Activated CD4-positive, alpha-beta T cell treated with anti-CD3 and anti-CD28 coated beads, Interleukin-2, Interleukin-4, amounts not matched to agents 100 ng/mL and 50 ng/mL, durations not matched to agents 16 hours and 8 hours (primary cell): Measurements from ENCODE around the gene DAD1.
"Not testable (repeated sequence)": the region's sequence is repeated elsewhere in the genome, so short reads cannot be mapped to it uniquely, and the experiment has no call there.

Experiments
- DNase-seq: peaks from one replicate; pipeline ENCODE4 v3.0.0-alpha.2; 2020; ENCODE audit warnings: low spot score

The DAD1 gene

GRCh38 chr14:22567437-22567836 lies 21.6 kb downstream of the DAD1 start:
- DNase-seq, result no peak

- no peak for DNase-seq
Observed at GRCh38 chr14:22566845-22567244, 22.2 kb downstream of the DAD1 start.

- DNase-seq, result not testable (repeated sequence)
Observed at GRCh38 chr14:22566266-22566665, 22.8 kb downstream of the DAD1 start.

GRCh38 chr14:22565391-22565945 lies 23.6 kb downstream of the DAD1 start:
- no peak for DNase-seq

GRCh38 chr14:22564463-22564862 lies 24.6 kb downstream of the DAD1 start:
- no peak for DNase-seq

- DNase-seq, result no peak
Observed at GRCh38 chr14:22563987-22564386, 25.0 kb downstream of the DAD1 start.

GRCh38 chr14:22561661-22562579 lies 27.1 kb downstream of the DAD1 start:
- DNase-seq, result peak; percentile 82

GRCh38 chr14:22561366-22561660 lies 27.7 kb downstream of the DAD1 start:
- no peak for DNase-seq

- peak; percentile 39 for DNase-seq
Observed at GRCh38 chr14:22560662-22561365, 28.2 kb downstream of the DAD1 start.

GRCh38 chr14:22559041-22559440 lies 30.0 kb downstream of the DAD1 start:
- no peak for DNase-seq

- DNase-seq, result peak; percentile 82
Observed at GRCh38 chr14:22558221-22558913, 30.7 kb downstream of the DAD1 start.

- peak; percentile 15 for DNase-seq
Observed at GRCh38 chr14:22557846-22558220, 31.2 kb downstream of the DAD1 start.

- peak; percentile 94 for DNase-seq
Observed at GRCh38 chr14:22556990-22557623, 31.9 kb downstream of the DAD1 start.

GRCh38 chr14:22556021-22556989 lies 32.7 kb downstream of the DAD1 start:
- peak; percentile 99 for DNase-seq

- peak; percentile 82 for DNase-seq
Observed at GRCh38 chr14:22555384-22556011, 33.5 kb downstream of the DAD1 start.

- DNase-seq, result peak; percentile 32
Observed at GRCh38 chr14:22554498-22555383, 34.3 kb downstream of the DAD1 start.

GRCh38 chr14:22553861-22554497 lies 35.0 kb downstream of the DAD1 start:
- DNase-seq, result not testable (repeated sequence)

GRCh38 chr14:22553445-22553844 lies 35.6 kb downstream of the DAD1 start:
- no peak for DNase-seq

- DNase-seq, result no peak
Observed at GRCh38 chr14:22552827-22553076, 36.3 kb downstream of the DAD1 start.
